A204.1 (cell line): Measurements from ENCODE around the gene ACER3.
A peak's percentile ranks its signal among the peaks of the same experiment; 100 is the strongest.
"Not testable (repeated sequence)": the region's sequence is repeated elsewhere in the genome, so short reads cannot be mapped to it uniquely, and the experiment has no call there.

Experiments
- FAIRE-seq: peaks from 2 replicates; lab custom pipeline; 2012; peaks lifted over from hg19 to GRCh38; lab: Jason Lieb, UNC

The ACER3 gene

GRCh38 chr11:77039491-77040400, 179.0 kb downstream of the ACER3 start:
- no peak for FAIRE-seq

- no peak for FAIRE-seq
Measured at GRCh38 chr11:77040401-77040777, 179.7 kb downstream of the ACER3 start.

GRCh38 chr11:77040889-77041288, 180.2 kb downstream of the ACER3 start:
- no peak for FAIRE-seq

GRCh38 chr11:77042111-77042726, 181.5 kb downstream of the ACER3 start:
- FAIRE-seq = no peak

GRCh38 chr11:77044356-77044755, 183.6 kb downstream of the ACER3 start:
- no peak for FAIRE-seq

- FAIRE-seq = no peak
Measured at GRCh38 chr11:77044886-77045285, 184.2 kb downstream of the ACER3 start.

GRCh38 chr11:77046060-77046501, 185.4 kb downstream of the ACER3 start:
- no peak for FAIRE-seq

- FAIRE-seq = peak; percentile 99
Measured at GRCh38 chr11:77047007-77047927, 186.5 kb downstream of the ACER3 start.

GRCh38 chr11:77047928-77048446, 187.3 kb downstream of the ACER3 start:
- not testable (repeated sequence) for FAIRE-seq

- FAIRE-seq = no peak
Measured at GRCh38 chr11:77049026-77049425, 188.3 kb downstream of the ACER3 start.

- no peak for FAIRE-seq
Measured at GRCh38 chr11:77051511-77051910, 190.8 kb downstream of the ACER3 start.

- FAIRE-seq = no peak
Measured at GRCh38 chr11:77052518-77052917, 191.8 kb downstream of the ACER3 start.

- no peak for FAIRE-seq
Measured at GRCh38 chr11:77053217-77054015, 192.7 kb downstream of the ACER3 start.

GRCh38 chr11:77054084-77054483, 193.4 kb downstream of the ACER3 start:
- FAIRE-seq = no peak

GRCh38 chr11:77055101-77055561, 194.4 kb downstream of the ACER3 start:
- no peak for FAIRE-seq

- FAIRE-seq = no peak
Measured at GRCh38 chr11:77055913-77056312, 195.2 kb downstream of the ACER3 start.

GRCh38 chr11:77056814-77057402, 196.2 kb downstream of the ACER3 start:
- FAIRE-seq = no peak

GRCh38 chr11:77057938-77058474, 197.3 kb downstream of the ACER3 start:
- FAIRE-seq = no peak

GRCh38 chr11:77058900-77059299, 198.2 kb downstream of the ACER3 start:
- FAIRE-seq = no peak

- FAIRE-seq = no peak
Measured at GRCh38 chr11:77059806-77060205, 199.1 kb downstream of the ACER3 start.

- no peak for FAIRE-seq
Measured at GRCh38 chr11:77060234-77060633, 199.5 kb downstream of the ACER3 start.
